ENCODE measurements around the gene RABEP1.
"Not testable (repeated sequence)": the region's sequence is repeated elsewhere in the genome, so short reads cannot be mapped to it uniquely, and the experiment has no call there.

RABEP1 gene

GRCh38 chr17:5429191-5429887, 147.3 kb downstream of the RABEP1 start:
- DNase-seq (ENCODE audit: extremely low read depth, low read depth) = peak; percentile 94
- no peak overlapping the region for H3K4me3 ChIP-seq (replicated peaks; ENCODE audit: low read depth, low read length)
- no peak for TF ChIP-seq CTCF (IDR thresholded peaks at IDR 0.05; ENCODE audit: low read depth, low read length, missing control alignments)

DNA sequence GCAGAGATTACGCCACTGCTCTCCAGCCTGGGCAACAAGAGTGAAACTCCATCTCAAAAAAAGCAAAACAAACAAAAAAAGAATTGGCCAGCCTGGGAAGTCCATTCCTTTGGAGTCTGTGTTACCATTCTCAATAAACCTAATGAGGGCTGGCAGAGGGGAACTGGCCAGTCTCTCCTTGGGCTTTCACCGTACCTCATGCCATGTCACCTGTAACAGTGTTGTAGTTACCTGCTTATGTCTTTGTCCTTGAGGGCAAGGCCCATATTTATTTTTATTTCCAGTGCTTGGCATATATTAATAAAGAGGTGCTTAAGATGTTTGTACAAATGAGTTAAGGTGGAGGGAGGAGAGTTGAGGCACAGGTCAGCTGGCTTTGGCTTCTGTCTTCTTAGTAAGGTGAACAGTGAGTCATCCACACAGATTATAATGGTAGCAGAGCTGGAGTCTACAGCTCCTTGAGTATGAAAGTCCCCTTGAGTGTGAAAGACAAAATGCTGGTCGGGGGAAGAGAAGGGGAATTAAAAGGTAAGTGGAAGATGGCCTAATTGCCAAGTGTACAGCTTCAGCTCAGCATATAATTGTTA, 148.4 kb downstream of the RABEP1 start:
- no peak overlapping the region for H3K4me3 ChIP-seq (replicated peaks; ENCODE audit: low read depth, low read length)
- no peak for TF ChIP-seq CTCF (IDR thresholded peaks at IDR 0.05; ENCODE audit: low read depth, low read length, missing control alignments)
- no peak for DNase-seq (ENCODE audit: extremely low read depth, low read depth)

DNA sequence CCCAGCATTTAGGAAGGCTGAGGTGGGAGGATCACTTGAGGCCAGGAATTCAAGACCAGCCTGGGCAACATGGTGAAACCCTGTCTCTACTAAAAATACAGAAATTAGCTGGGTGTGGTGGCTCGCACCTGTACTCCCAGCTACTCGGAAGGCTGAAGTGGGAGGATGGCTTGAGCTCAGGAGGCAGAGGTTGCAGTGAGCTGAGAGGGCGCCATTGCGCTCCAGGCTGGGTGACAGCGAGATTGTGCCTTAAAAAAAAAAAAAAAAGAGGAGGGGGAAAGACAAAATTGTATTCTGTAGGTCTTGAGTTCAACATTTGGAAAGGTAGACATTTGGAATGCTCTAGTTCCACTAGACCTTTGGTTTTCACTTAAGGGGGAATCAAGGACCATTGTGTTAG, 149.2 kb downstream of the RABEP1 start:
- H3K4me3 ChIP-seq (replicated peaks; ENCODE audit: low read depth, low read length); DNase-seq (ENCODE audit: extremely low read depth, low read depth): not testable (repeated sequence)

DNA sequence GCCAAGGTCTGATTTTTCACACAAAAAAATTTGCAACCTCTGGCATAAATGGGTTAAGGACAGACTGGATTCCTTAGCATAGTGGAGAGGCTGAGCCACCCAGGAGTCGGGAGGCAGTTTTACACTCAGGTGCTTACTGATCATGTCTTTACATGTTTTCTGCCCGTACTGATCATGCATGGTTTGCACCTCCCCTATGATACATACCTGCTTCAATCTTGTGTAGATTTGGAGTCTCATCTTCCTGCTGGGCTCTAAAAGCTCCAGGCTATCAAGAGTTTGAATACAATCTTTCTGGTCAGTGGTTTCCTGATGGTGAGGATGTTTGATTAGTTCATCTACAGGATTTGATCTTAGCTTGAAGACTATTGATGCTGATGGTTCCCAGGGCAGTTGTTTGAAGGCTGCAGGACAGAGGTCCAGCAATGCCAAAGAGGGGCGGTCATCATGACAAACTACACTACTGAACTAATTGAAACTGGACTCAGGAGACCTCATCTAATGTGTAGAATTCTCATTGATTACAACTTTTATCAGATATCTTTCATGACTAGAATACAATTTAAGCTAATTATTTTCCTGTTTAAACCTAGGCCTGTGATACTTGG, 150.0 kb downstream of the RABEP1 start:
- no peak overlapping the region for H3K4me3 ChIP-seq (replicated peaks; ENCODE audit: low read depth, low read length)
- TF ChIP-seq CTCF (IDR thresholded peaks at IDR 0.05; ENCODE audit: low read depth, low read length, missing control alignments) = no peak
- DNase-seq (ENCODE audit: extremely low read depth, low read depth) = no peak

- no peak for DNase-seq (ENCODE audit: extremely low read depth, low read depth)
- TF ChIP-seq CTCF (IDR thresholded peaks at IDR 0.05; ENCODE audit: low read depth, low read length, missing control alignments) = no peak
- H3K4me3 ChIP-seq (replicated peaks; ENCODE audit: low read depth, low read length) = no peak overlapping the region
These were observed 152.9 kb downstream of the RABEP1 start for GRCh38 chr17:5434984-5435383.
